Spleen (tissue), 7 donors: ENCODE results near the gene CENPP.

Experiments
- POLR2A ChIP-seq, 3 donors: fragments of 450-650 bp; IDR thresholded peaks; one replicate each; pipeline ENCODE4 v1.5.1; 2017; ENCODE audit warnings: antibody characterized with exemption in 3 of 3, mild to moderate bottlenecking in 1 of 3
- POLR2AphosphoS5 ChIP-seq, 3 donors: sonication (generic); formaldehyde crosslinking; IDR thresholded peaks; one replicate each; pipeline ENCODE4 v1.5.1; 2017; ENCODE audit warnings: antibody characterized with exemption in 3 of 3
- TF ChIP-seq, protein P1 (sequence below), 11 experiments: fragments of 200-600 bp in 7 of 11; fragments of 450-650 bp in 4 of 11; sonication (generic) in 4 of 11; IDR thresholded peaks in 8 of 11; conservative IDR thresholded peaks in 3 of 11; 1 replicate in 7 of 11; 2 replicates in 4 of 11; pipeline versions ENCODE4 v1.4.0 to v1.8.0; 2016 to 2021; ENCODE audit warnings: antibody characterized with exemption in 11 of 11, inconsistent platforms in 4 of 11, mild to moderate bottlenecking in 1 of 11
- donor health status: DM: no; HTN: no; CAD: no; lungs with moderate emphysema.
- donor health status: DM: no; HTN: no; CAD: no.
- donor health status: DM: no; HTN: no; CAD: no.

DNA sequence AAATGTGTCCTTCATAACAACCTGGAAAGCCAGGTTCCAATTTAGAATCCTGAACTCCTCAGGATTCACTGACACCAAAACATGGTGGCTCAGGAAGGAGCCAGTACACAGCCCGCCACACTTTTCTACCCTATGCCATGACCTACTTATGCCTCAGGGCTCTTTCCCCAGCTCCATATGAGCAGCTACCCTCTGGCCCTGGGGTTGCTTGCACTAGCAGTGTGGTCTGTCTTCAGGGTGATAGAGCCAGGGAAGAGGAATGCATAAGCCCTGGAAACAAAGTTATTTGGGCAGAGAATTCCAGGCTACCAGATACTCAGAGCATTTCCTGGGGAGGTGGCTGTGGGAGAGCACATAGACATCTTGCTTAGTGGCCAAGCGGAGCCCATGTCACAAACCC is 225.0 kb downstream of the CENPP start:
- TF ChIP-seq, protein P1, sequence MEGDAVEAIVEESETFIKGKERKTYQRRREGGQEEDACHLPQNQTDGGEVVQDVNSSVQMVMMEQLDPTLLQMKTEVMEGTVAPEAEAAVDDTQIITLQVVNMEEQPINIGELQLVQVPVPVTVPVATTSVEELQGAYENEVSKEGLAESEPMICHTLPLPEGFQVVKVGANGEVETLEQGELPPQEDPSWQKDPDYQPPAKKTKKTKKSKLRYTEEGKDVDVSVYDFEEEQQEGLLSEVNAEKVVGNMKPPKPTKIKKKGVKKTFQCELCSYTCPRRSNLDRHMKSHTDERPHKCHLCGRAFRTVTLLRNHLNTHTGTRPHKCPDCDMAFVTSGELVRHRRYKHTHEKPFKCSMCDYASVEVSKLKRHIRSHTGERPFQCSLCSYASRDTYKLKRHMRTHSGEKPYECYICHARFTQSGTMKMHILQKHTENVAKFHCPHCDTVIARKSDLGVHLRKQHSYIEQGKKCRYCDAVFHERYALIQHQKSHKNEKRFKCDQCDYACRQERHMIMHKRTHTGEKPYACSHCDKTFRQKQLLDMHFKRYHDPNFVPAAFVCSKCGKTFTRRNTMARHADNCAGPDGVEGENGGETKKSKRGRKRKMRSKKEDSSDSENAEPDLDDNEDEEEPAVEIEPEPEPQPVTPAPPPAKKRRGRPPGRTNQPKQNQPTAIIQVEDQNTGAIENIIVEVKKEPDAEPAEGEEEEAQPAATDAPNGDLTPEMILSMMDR (IDR thresholded peaks at IDR 0.05 in 8 of 11, conservative IDR thresholded peaks at IDR 0.05 in 3 of 11), result no peak
- no peak for TF ChIP-seq POLR2A (IDR thresholded peaks at IDR 0.05)
- TF ChIP-seq POLR2AphosphoS5 (IDR thresholded peaks at IDR 0.05), result no peak
